ENCODE measurements around the gene ASPRV1.

GRCh38 chr2:70009762-70010575 lies 48.5 kb upstream of the ASPRV1 start:
- TF ChIP-seq POLR2A (IDR thresholded peaks at IDR 0.05) (no peak), CTCF (IDR thresholded peaks at IDR 0.05) (no peak)
